GM21381 (cell line): Measurements from ENCODE around the gene PSMD10.

Source experiments
- ATAC-seq: cut with Tn5 transposase; IDR thresholded peaks from one replicate; pipeline ENCODE4 v1.9.1; 2021; ENCODE audit warnings: mild to moderate bottlenecking, moderate library complexity; ENCODE audit not compliant: unreplicated experiment

Gene PSMD10

GRCh38 chrX:108091264-108091877, at the start of gene PSMD10, which contains the start of gene ATG4A:
Gene PSMD10 (minus strand): TSS chrX:108091542. CDS start chrX:108091520, 22 bp downstream.
Gene ATG4A (plus strand): TSS chrX:108091778. CDS start chrX:108091827, 49 bp downstream.
- ATAC-seq: peak; percentile 96

- no peak for ATAC-seq
These were observed 47.7 kb upstream of the PSMD10 start for GRCh38 chrX:108138814-108139702.

GRCh38 chrX:108134724-108135123, 43.4 kb upstream of the PSMD10 start:
- ATAC-seq: no peak

GRCh38 chrX:108132876-108133275, 41.5 kb upstream of the PSMD10 start:
- no peak for ATAC-seq

GRCh38 chrX:108132034-108132433, 40.7 kb upstream of the PSMD10 start:
- ATAC-seq: no peak

GRCh38 chrX:108131471-108131870, 40.1 kb upstream of the PSMD10 start:
- no peak for ATAC-seq

GRCh38 chrX:108130889-108131288, 39.5 kb upstream of the PSMD10 start:
- no peak for ATAC-seq

- ATAC-seq: no peak
These were observed 35.8 kb upstream of the PSMD10 start for GRCh38 chrX:108127152-108127551.

GRCh38 chrX:108126661-108127060, 35.3 kb upstream of the PSMD10 start:
- ATAC-seq: no peak

GRCh38 chrX:108123591-108124366, 32.4 kb upstream of the PSMD10 start:
- no peak for ATAC-seq

- ATAC-seq: no peak
These were observed 31.4 kb upstream of the PSMD10 start for GRCh38 chrX:108122748-108123147.

GRCh38 chrX:108121291-108121690, 29.9 kb upstream of the PSMD10 start:
- ATAC-seq: no peak

- no peak for ATAC-seq
These were observed 26.6 kb upstream of the PSMD10 start for GRCh38 chrX:108117988-108118387.

- ATAC-seq: no peak
These were observed 23.2 kb upstream of the PSMD10 start for GRCh38 chrX:108114541-108114940.

- no peak for ATAC-seq
These were observed 14.1 kb upstream of the PSMD10 start for GRCh38 chrX:108105473-108105872.

- ATAC-seq: no peak
These were observed 6.0 kb upstream of the PSMD10 start for GRCh38 chrX:108097380-108097779.

GRCh38 chrX:108091878-108092291, 543 bp upstream of the PSMD10 start:
- peak; percentile 44 for ATAC-seq

- ATAC-seq: no peak
These were observed 665 bp downstream of the PSMD10 start for GRCh38 chrX:108090491-108091263.

GRCh38 chrX:108088511-108088910, 2.8 kb downstream of the PSMD10 start:
- no peak for ATAC-seq

- ATAC-seq: no peak
These were observed 3.5 kb downstream of the PSMD10 start for GRCh38 chrX:108087792-108088191.

- ATAC-seq: no peak
These were observed 10.2 kb downstream of the PSMD10 start for GRCh38 chrX:108081110-108081509.
